Smooth muscle cell (in vitro differentiated cells): ENCODE results near the gene SULT1C3. TPM values are rescaled to one million over a fixed set of nuclear protein-coding genes. Genes with fewer than 3 reads are reported as not detected.

Experiments used
- DNase-seq: peaks from one replicate; lab custom pipeline; 2025; ENCODE audit not compliant: unreplicated experiment; lab: John Stamatoyannopoulos, UW
- H2AFZ ChIP-seq: fragments of 200-600 bp; sonication (generic); 2 replicates; pipeline ENCODE4 v1.6.0; 2016; ENCODE audit warnings: antibody characterized with exemption, low read depth, mild to moderate bottlenecking
- H3F3A ChIP-seq: fragments of 200-600 bp; sonication (generic); 2 replicates; pipeline ENCODE4 v1.6.0; 2017; ENCODE audit warnings: antibody characterized with exemption, low read depth
- H3K27ac ChIP-seq: fragments of 200-600 bp; sonication (generic); 2 replicates; pipeline ENCODE4 v1.5.1; 2016; ENCODE audit warnings: low read depth, mild to moderate bottlenecking
- H3K27me3 ChIP-seq: fragments of 200-600 bp; sonication (generic); 2 replicates; pipeline ENCODE4 v1.6.1; 2016; ENCODE audit warnings: low read depth, mild to moderate bottlenecking
- H3K36me3 ChIP-seq: fragments of 200-600 bp; sonication (generic); 2 replicates; pipeline ENCODE4 v1.5.1; 2016; ENCODE audit warnings: low read depth
- H3K4me1 ChIP-seq: fragments of 200-600 bp; sonication (generic); 2 replicates; pipeline ENCODE4 v1.5.1; 2016; ENCODE audit warnings: low read depth
- H3K4me2 ChIP-seq: fragments of 200-600 bp; sonication (generic); 2 replicates; pipeline ENCODE4 v1.6.0; 2016; ENCODE audit warnings: mild to moderate bottlenecking
- H3K4me3 ChIP-seq: fragments of 200-600 bp; sonication (generic); 2 replicates; pipeline ENCODE4 v1.5.1; 2016; ENCODE audit warnings: mild to moderate bottlenecking
- H3K79me2 ChIP-seq: fragments of 200-600 bp; sonication (generic); 2 replicates; pipeline ENCODE4 v1.6.0; 2016; ENCODE audit warnings: low read depth, mild to moderate bottlenecking
- H3K9ac ChIP-seq: fragments of 200-600 bp; sonication (generic); 2 replicates; pipeline ENCODE4 v1.6.0; 2016; ENCODE audit warnings: low read depth
- H3K9me3 ChIP-seq: fragments of 200-600 bp; sonication (generic); replicated peaks from 2 replicates; pipeline ENCODE4 v1.5.1; 2016; ENCODE audit warnings: low read depth
- H4K20me1 ChIP-seq: fragments of 200-600 bp; sonication (generic); 2 replicates; pipeline ENCODE4 v1.6.0; 2016; ENCODE audit warnings: low read depth
- WGBS: methylation state at CpG from one replicate; pipeline ENCODE4 v1.1.7; 2016; ENCODE audit warnings: low lambda C conversion rate; 5-methylcytosine and 5-hydroxymethylcytosine counted together
- polyA plus RNA-seq: library from polyadenylated mRNA; unstranded; fragments of >200 nt; fragmentation: Nextera tagmentation; extraction: Ambion mirVana; gene quantifications from 2 replicates; pipeline ENCODE4 v1.2.1, GENCODE V29; 2016
- total RNA-seq: library from RNA; depleted of rRNA; stranded (reverse); fragments of >200 nt; gene quantifications from 2 replicates; pipeline ENCODE4 v1.2.3, GENCODE V29; 2014
- TF ChIP-seq, protein P1 (sequence below): fragments of 200-600 bp; sonication (generic); IDR thresholded peaks from 2 replicates; pipeline ENCODE4 v1.5.1; 2017; ENCODE audit warnings: borderline replicate concordance, mild to moderate bottlenecking, antibody characterized with exemption; ENCODE audit not compliant: insufficient read depth, poor library complexity, severe bottlenecking

SULT1C3 gene
- total and polyA plus RNA-seq, 2 experiments from 2014 or later: not detected

GRCh38 chr2:108222261-108222660 lies 17.5 kb upstream of the SULT1C3 start:
- H3K9ac ChIP-seq: no peak overlapping the region
- H2AFZ ChIP-seq: no peak overlapping the region
- H3K79me2 ChIP-seq: no peaks in the 10 kb centered on the region
- H3K4me1 ChIP-seq: no peaks in the 10 kb centered on the region
- H3K9me3 ChIP-seq: no peaks in the 10 kb centered on the region
- H3K27me3 ChIP-seq: no peaks in the 10 kb centered on the region
- WGBS: 90% methylated on average over 3 of the region's 3 CpGs
- no peak for DNase-seq
- H3F3A ChIP-seq: no peaks in the 10 kb centered on the region
- TF ChIP-seq, protein P1, sequence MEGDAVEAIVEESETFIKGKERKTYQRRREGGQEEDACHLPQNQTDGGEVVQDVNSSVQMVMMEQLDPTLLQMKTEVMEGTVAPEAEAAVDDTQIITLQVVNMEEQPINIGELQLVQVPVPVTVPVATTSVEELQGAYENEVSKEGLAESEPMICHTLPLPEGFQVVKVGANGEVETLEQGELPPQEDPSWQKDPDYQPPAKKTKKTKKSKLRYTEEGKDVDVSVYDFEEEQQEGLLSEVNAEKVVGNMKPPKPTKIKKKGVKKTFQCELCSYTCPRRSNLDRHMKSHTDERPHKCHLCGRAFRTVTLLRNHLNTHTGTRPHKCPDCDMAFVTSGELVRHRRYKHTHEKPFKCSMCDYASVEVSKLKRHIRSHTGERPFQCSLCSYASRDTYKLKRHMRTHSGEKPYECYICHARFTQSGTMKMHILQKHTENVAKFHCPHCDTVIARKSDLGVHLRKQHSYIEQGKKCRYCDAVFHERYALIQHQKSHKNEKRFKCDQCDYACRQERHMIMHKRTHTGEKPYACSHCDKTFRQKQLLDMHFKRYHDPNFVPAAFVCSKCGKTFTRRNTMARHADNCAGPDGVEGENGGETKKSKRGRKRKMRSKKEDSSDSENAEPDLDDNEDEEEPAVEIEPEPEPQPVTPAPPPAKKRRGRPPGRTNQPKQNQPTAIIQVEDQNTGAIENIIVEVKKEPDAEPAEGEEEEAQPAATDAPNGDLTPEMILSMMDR: no peak
- no peak overlapping the region for H3K27ac ChIP-seq
- no peak overlapping the region for H3K4me3 ChIP-seq
- H4K20me1 ChIP-seq: no peaks in the 10 kb centered on the region
- H3K36me3 ChIP-seq: no peaks in the 10 kb centered on the region
- no peak overlapping the region for H3K4me2 ChIP-seq

GRCh38 chr2:108223573-108223972 lies 16.2 kb upstream of the SULT1C3 start:
- DNase-seq: no peak
- Histone ChIP-seq H3K4me1 (no peaks in the 10 kb centered on the region), H2AFZ (no peak overlapping the region), H3K79me2 (no peaks in the 10 kb centered on the region), H3K36me3 (no peaks in the 10 kb centered on the region), H3K27ac (no peak overlapping the region), H3K4me2 (no peak overlapping the region), H3K27me3 (no peaks in the 10 kb centered on the region), H4K20me1 (no peaks in the 10 kb centered on the region), H3K4me3 (no peak overlapping the region), H3K9ac (no peak overlapping the region), H3F3A (no peaks in the 10 kb centered on the region), H3K9me3 (no peaks in the 10 kb centered on the region)
- 89% methylated on average over 4 of the region's 4 CpGs for WGBS
- TF ChIP-seq, protein P1: no peak

GRCh38 chr2:108224022-108224421 lies 15.7 kb upstream of the SULT1C3 start:
- Histone ChIP-seq H3K9ac (no peak overlapping the region), H3K27me3 (no peaks in the 10 kb centered on the region), H3K9me3 (no peaks in the 10 kb centered on the region), H3K4me3 (no peak overlapping the region), H3K27ac (no peak overlapping the region), H3K4me2 (no peak overlapping the region), H3K36me3 (no peaks in the 10 kb centered on the region), H3F3A (no peaks in the 10 kb centered on the region), H2AFZ (no peak overlapping the region), H3K4me1 (no peaks in the 10 kb centered on the region), H3K79me2 (no peaks in the 10 kb centered on the region), H4K20me1 (no peaks in the 10 kb centered on the region)
- no peak for DNase-seq
- TF ChIP-seq, protein P1: no peak
- 100% methylated on average over 1 of the region's 1 CpG for WGBS

DNA sequence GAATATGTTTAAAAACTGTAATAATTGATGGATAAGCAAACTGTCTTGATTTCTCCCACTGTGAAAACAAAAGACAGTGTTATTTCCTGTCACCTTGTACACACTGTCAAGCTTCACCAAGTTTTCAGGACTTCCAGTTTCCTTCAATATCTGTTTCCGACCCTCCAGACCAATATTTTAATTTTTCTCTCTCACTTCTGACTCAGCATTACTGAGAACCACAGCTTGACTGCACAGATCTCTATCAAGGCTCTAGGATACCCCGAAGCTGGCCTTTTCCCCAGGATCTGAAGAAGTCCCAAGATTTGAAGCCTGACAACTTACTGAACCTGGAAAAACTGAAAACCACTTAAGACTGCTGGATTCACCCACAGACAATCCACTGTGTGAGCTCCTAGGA lies 13.2 kb upstream of the SULT1C3 start:
- Histone ChIP-seq H3K27ac (no peak overlapping the region), H3K4me1 (no peaks in the 10 kb centered on the region), H3K36me3 (no peaks in the 10 kb centered on the region), H3K4me2 (no peak overlapping the region), H3K79me2 (no peaks in the 10 kb centered on the region), H3K9ac (no peak overlapping the region), H4K20me1 (no peaks in the 10 kb centered on the region), H2AFZ (no peak overlapping the region), H3K27me3 (no peaks in the 10 kb centered on the region), H3K4me3 (no peak overlapping the region), H3F3A (no peaks in the 10 kb centered on the region), H3K9me3 (no peaks in the 10 kb centered on the region)
- WGBS: 91% methylated on average over 2 of the region's 2 CpGs
- TF ChIP-seq, protein P1: no peak
- no peak for DNase-seq
